PC-9 (cell line): ENCODE measurements around the gene GNAQ. TPM values are rescaled to one million over a fixed set of nuclear protein-coding genes. Genes with fewer than 3 reads are reported as not detected.

ENCODE experiments used
- BruUV-seq: library from RNA; stranded (reverse); fragments of 400-500 nt; replicated peaks from 2 replicates; lab custom pipeline; 2021; lab: Mats Ljungman, UMichigan
- CTCF ChIA-PET: fragments of 300-600 bp; sonication (Branson Sonifier 250); formaldehyde crosslinking; loops from one replicate; lab custom pipeline; 2022; ENCODE audit warnings: antibody characterized with exemption; lab: Charles Lee
- POLR2A ChIA-PET: fragments of 300-600 bp; sonication (Branson Sonifier 250); formaldehyde crosslinking; loops from one replicate; lab custom pipeline; 2022; ENCODE audit warnings: antibody characterized with exemption; ENCODE audit not compliant: unreplicated experiment; lab: Charles Lee
- DNase-seq, 2 experiments: peaks; one replicate each; pipeline versions ENCODE4 v3.0.0 to v3.0.0-alpha.2; 2015 to 2022; ENCODE audit warnings: mixed read lengths in 1 of 2
- H2AFZ ChIP-seq: fragments of 200-600 bp; sonication (generic); 2 replicates; pipeline ENCODE4 v1.8.1; 2017; ENCODE audit warnings: antibody characterized with exemption
- H3F3A ChIP-seq: fragments of 200-600 bp; sonication (generic); 2 replicates; pipeline ENCODE4 v1.8.1; 2017; ENCODE audit warnings: antibody characterized with exemption, mild to moderate bottlenecking, low read depth; ENCODE audit not compliant: insufficient read depth
- H3K27ac ChIP-seq: fragments of 200-600 bp; sonication (generic); 2 replicates; pipeline ENCODE4 v1.6.1; 2016; ENCODE audit warnings: mixed run types
- H3K27me3 ChIP-seq: fragments of 200-600 bp; sonication (generic); 2 replicates; pipeline ENCODE4 v1.6.1; 2016; ENCODE audit warnings: low read depth, mixed run types; ENCODE audit not compliant: insufficient read depth
- H3K36me3 ChIP-seq: fragments of 200-600 bp; sonication (generic); 2 replicates; pipeline ENCODE4 v1.6.1; 2016; ENCODE audit warnings: low read depth, mixed run types
- H3K4me1 ChIP-seq: fragments of 200-600 bp; sonication (generic); replicated peaks from 2 replicates; pipeline ENCODE4 v1.6.1; 2016; ENCODE audit warnings: mixed run types; ENCODE audit not compliant: insufficient read depth
- H3K4me2 ChIP-seq: fragments of 200-600 bp; sonication (generic); 2 replicates; pipeline ENCODE4 v1.6.1; 2017; ENCODE audit warnings: mixed run types
- H3K4me3 ChIP-seq: fragments of 200-600 bp; sonication (generic); 2 replicates; pipeline ENCODE4 v1.6.1; 2016; ENCODE audit warnings: mixed run types
- H3K79me2 ChIP-seq: fragments of 200-600 bp; sonication (generic); 2 replicates; pipeline ENCODE4 v1.6.1; 2017; ENCODE audit warnings: low read depth, mixed run types
- H3K9me2 ChIP-seq: fragments of 200-600 bp; sonication (generic); 2 replicates; pipeline ENCODE4 v1.8.1; 2017; ENCODE audit warnings: mild to moderate bottlenecking; ENCODE audit not compliant: insufficient read depth
- H3K9me3 ChIP-seq: fragments of 200-600 bp; sonication (generic); 2 replicates; pipeline ENCODE4 v1.8.1; 2016; ENCODE audit warnings: low read depth; ENCODE audit not compliant: insufficient read depth
- H4K20me1 ChIP-seq: fragments of 200-600 bp; sonication (generic); 2 replicates; pipeline ENCODE4 v1.8.1; 2017; ENCODE audit not compliant: insufficient read depth
- CTCF ChIP-seq: fragments of 200-600 bp; sonication (generic); conservative IDR thresholded peaks from 2 replicates; pipeline ENCODE4 v1.6.1; 2017; ENCODE audit warnings: mixed run types, antibody characterized with exemption, mild to moderate bottlenecking, moderate library complexity
- EZH2 ChIP-seq: fragments of 200-600 bp; sonication (generic); IDR thresholded peaks from 2 replicates; pipeline ENCODE4 v1.8.0; 2017; ENCODE audit warnings: antibody characterized with exemption, low read depth
- intact Hi-C: fragments of 100-400 bp; cut with micrococcal nuclease; formaldehyde crosslinking; loops from one replicate; pipeline ENCODE4 v1.10.0; 2022; ENCODE audit not compliant: unreplicated experiment
- total RNA-seq: library from RNA; stranded (reverse); gene quantifications from 2 replicates; pipeline ENCODE4 v1.2.3, GENCODE V29; 2021

Gene GNAQ
- total RNA-seq, 1 experiment from 2014 or later: 51.6 TPM

- Histone ChIP-seq H4K20me1 (no peaks in the 10 kb centered on the region), H3K4me1 (no peaks in the 10 kb centered on the region), H3K27ac (no peak overlapping the region), H3K36me3 (no peaks in the 10 kb centered on the region; the same call in none of the 2 replicates), H3K27me3 (no peaks in the 10 kb centered on the region), H3K4me3 (no peak overlapping the region), H2AFZ (no peak overlapping the region), H3K4me2 (no peak overlapping the region), H3K9me2 (no peaks in the 10 kb centered on the region), H3K79me2 (no peaks in the 10 kb centered on the region), H3F3A (no peaks in the 10 kb centered on the region), H3K9me3 (no peaks in the 10 kb centered on the region)
- TF ChIP-seq EZH2: no peak
- no peak for TF ChIP-seq CTCF
- intact Hi-C loops: no loop called here
- ChIA-PET POLR2A (no interaction called here), CTCF (no interaction called here)
- DNase-seq: no peak
- no TSS peak for BruUV-seq
These were observed 246.3 kb downstream of the GNAQ start for GRCh38 chr9:77785341-77785740.

- Histone ChIP-seq H2AFZ (no peak overlapping the region), H3K4me1 (no peaks in the 10 kb centered on the region), H3K9me3 (no peaks in the 10 kb centered on the region), H3K27ac (no peak overlapping the region), H3K79me2 (no peaks in the 10 kb centered on the region), H3K4me3 (no peak overlapping the region), H3K27me3 (no peaks in the 10 kb centered on the region), H4K20me1 (no peaks in the 10 kb centered on the region), H3K36me3 (no peaks in the 10 kb centered on the region; the same call in none of the 2 replicates), H3K9me2 (no peaks in the 10 kb centered on the region), H3K4me2 (no peak overlapping the region), H3F3A (no peaks in the 10 kb centered on the region)
- TF ChIP-seq EZH2: no peak
- no peak for TF ChIP-seq CTCF
- BruUV-seq: no TSS peak
- intact Hi-C loops: no loop called here
- POLR2A ChIA-PET: no interaction called here
- DNase-seq: no peak
- CTCF ChIA-PET: no interaction called here
These were observed 248.1 kb downstream of the GNAQ start for GRCh38 chr9:77783518-77783917.

GRCh38 chr9:77779010-77779409 is 252.6 kb downstream of the GNAQ start:
- H3K27me3 ChIP-seq: no peaks in the 10 kb centered on the region
- H3K36me3 ChIP-seq: no peaks in the 10 kb centered on the region; the same call in 1 of the 2 replicates
- H3K4me2 ChIP-seq: no peak overlapping the region
- no peaks in the 10 kb centered on the region for H4K20me1 ChIP-seq
- intact Hi-C loops: no loop called here
- H3K9me2 ChIP-seq: no peaks in the 10 kb centered on the region
- H2AFZ ChIP-seq: no peak overlapping the region
- H3K27ac ChIP-seq: no peak overlapping the region
- ChIA-PET POLR2A (interaction anchor here (0.6 kb wide), 1 partner anchor 1284 kb away, joined by 3 read pairs; no protein-coding TSS in a partner anchor), CTCF (interaction anchor here (0.6 kb wide), 1 partner anchor 1816 kb away, joined by 20 read pairs; no protein-coding TSS in a partner anchor)
- no peak for TF ChIP-seq EZH2
- TF ChIP-seq CTCF: no peak
- no peak overlapping the region for H3K4me3 ChIP-seq
- no TSS peak for BruUV-seq
- H3K79me2 ChIP-seq: no peaks in the 10 kb centered on the region
- H3F3A ChIP-seq: no peaks in the 10 kb centered on the region
- DNase-seq: no peak
- no peaks in the 10 kb centered on the region for H3K9me3 ChIP-seq
- H3K4me1 ChIP-seq: no peaks in the 10 kb centered on the region
